ENCODE data around the gene ERFE.

DNA sequence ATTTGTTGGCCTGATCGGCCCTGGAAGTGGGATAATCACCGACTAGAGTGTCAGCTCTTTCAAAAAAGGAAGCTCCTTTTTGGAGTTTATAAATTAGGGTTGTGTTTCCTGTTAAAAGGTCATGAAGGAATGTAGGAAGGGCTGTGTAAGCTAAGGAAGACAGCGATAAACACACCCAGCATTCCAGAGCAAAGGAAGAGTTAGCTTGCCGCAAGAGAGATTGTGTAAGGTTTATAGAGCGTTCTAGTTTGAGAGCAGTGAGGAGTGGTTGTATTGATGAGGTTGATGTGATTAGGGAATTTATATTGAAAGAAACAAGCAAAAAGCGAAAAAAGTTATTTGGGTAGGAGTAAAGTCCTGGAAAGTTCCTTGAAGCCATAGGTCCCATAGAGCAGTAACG is 48.2 kb downstream of the ERFE start:
- TF ChIP-seq CTCF (IDR thresholded peaks at IDR 0.05; ENCODE audit: low read depth, low read length) (no peak), EZH2phosphoT487 (IDR thresholded peaks at IDR 0.05; ENCODE audit: low read depth) (no peak)

Measured in OCI-LY3 (cell line).